ENCODE measurements around the gene SORCS3.

DNA sequence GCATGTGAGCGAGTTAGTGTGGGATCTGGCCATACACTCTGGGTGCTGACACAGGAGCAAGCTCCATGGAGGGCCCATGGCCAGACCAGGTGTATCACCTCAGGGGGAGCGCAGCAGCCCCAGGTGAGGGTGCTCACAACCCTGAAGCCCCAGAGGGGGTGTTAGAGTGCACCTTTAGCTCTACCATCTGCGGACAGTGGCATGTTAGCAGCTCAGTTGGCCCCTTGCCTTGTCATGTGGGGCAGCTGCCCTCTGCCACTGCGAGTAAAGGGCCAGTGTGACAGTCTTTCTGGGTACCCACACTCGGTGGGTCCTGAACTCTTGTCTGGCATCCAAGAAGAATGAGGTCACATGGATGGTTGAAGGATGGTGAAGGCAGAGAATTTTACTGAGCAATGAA, 600.2 kb downstream of the SORCS3 start:
- TF ChIP-seq, protein P1, sequence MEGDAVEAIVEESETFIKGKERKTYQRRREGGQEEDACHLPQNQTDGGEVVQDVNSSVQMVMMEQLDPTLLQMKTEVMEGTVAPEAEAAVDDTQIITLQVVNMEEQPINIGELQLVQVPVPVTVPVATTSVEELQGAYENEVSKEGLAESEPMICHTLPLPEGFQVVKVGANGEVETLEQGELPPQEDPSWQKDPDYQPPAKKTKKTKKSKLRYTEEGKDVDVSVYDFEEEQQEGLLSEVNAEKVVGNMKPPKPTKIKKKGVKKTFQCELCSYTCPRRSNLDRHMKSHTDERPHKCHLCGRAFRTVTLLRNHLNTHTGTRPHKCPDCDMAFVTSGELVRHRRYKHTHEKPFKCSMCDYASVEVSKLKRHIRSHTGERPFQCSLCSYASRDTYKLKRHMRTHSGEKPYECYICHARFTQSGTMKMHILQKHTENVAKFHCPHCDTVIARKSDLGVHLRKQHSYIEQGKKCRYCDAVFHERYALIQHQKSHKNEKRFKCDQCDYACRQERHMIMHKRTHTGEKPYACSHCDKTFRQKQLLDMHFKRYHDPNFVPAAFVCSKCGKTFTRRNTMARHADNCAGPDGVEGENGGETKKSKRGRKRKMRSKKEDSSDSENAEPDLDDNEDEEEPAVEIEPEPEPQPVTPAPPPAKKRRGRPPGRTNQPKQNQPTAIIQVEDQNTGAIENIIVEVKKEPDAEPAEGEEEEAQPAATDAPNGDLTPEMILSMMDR (IDR thresholded peaks at IDR 0.05; ENCODE audit: insufficient read depth, low read length, poor library complexity, severe bottlenecking): no peak
- TF ChIP-seq EZH2phosphoT487 (conservative IDR thresholded peaks at IDR 0.05; ENCODE audit: low read length): no peak
